HG03521 (cell line): Measurements from ENCODE around the gene DLG2.

Source experiments
- ATAC-seq: cut with Tn5 transposase; IDR thresholded peaks from one replicate; pipeline ENCODE4 v1.9.1; 2021; ENCODE audit warnings: mild to moderate bottlenecking, moderate library complexity; ENCODE audit not compliant: unreplicated experiment

Gene DLG2

GRCh38 chr11:83648610-83649527, 1978.3 kb downstream of the DLG2 start:
- ATAC-seq: no peak

GRCh38 chr11:83645561-83645960, 1981.6 kb downstream of the DLG2 start:
- no peak for ATAC-seq

- ATAC-seq: no peak
Observed at GRCh38 chr11:83643115-83643514, 1984.0 kb downstream of the DLG2 start.

- ATAC-seq: no peak
Observed at GRCh38 chr11:83642500-83642899, 1984.6 kb downstream of the DLG2 start.

- ATAC-seq: no peak
Observed at GRCh38 chr11:83641511-83641910, 1985.6 kb downstream of the DLG2 start.

GRCh38 chr11:83639995-83640758, 1987.0 kb downstream of the DLG2 start:
- no peak for ATAC-seq

GRCh38 chr11:83635166-83635565, 1992.0 kb downstream of the DLG2 start:
- ATAC-seq: no peak

GRCh38 chr11:83630211-83630610, 1996.9 kb downstream of the DLG2 start:
- no peak for ATAC-seq

GRCh38 chr11:83629775-83630174, 1997.4 kb downstream of the DLG2 start:
- ATAC-seq: no peak

- no peak for ATAC-seq
Observed at GRCh38 chr11:83628622-83629355, 1998.4 kb downstream of the DLG2 start.

- ATAC-seq: no peak
Observed at GRCh38 chr11:83625336-83625735, 2001.8 kb downstream of the DLG2 start.

- ATAC-seq: no peak
Observed at GRCh38 chr11:83617671-83618070, 2009.5 kb downstream of the DLG2 start.

GRCh38 chr11:83613767-83614121, 2013.4 kb downstream of the DLG2 start:
- ATAC-seq: peak; percentile 1

- peak; percentile 56 for ATAC-seq
Observed at GRCh38 chr11:83612891-83613766, 2014.0 kb downstream of the DLG2 start.

GRCh38 chr11:83611600-83611999, 2015.5 kb downstream of the DLG2 start:
- no peak for ATAC-seq

- ATAC-seq: no peak
Observed at GRCh38 chr11:83611031-83611430, 2016.1 kb downstream of the DLG2 start.

- ATAC-seq: no peak
Observed at GRCh38 chr11:83609191-83609590, 2018.0 kb downstream of the DLG2 start.

- ATAC-seq: no peak
Observed at GRCh38 chr11:83608571-83608970, 2018.6 kb downstream of the DLG2 start.

GRCh38 chr11:83601914-83602527, 2025.1 kb downstream of the DLG2 start:
- no peak for ATAC-seq
